Fibroblast of mammary gland (primary cell): Measurements from ENCODE around the gene CCDC50.

Experiments
- DNase-seq: peaks from one replicate; pipeline ENCODE4 v3.0.0-alpha.2; 2010; ENCODE audit warnings: low read depth
- H3K4me3 ChIP-seq: 2 replicates; pipeline ENCODE4 v1.5.1; 2011; ENCODE audit warnings: low read depth, mild to moderate bottlenecking, low read length, moderate library complexity; ENCODE audit not compliant: control insufficient read depth
- TF ChIP-seq, protein P1 (sequence below): conservative IDR thresholded peaks from 2 replicates; pipeline ENCODE4 v1.5.1; 2011; ENCODE audit warnings: low read depth, low read length, inconsistent platforms; ENCODE audit not compliant: control insufficient read depth, insufficient read depth

Gene CCDC50

DNA sequence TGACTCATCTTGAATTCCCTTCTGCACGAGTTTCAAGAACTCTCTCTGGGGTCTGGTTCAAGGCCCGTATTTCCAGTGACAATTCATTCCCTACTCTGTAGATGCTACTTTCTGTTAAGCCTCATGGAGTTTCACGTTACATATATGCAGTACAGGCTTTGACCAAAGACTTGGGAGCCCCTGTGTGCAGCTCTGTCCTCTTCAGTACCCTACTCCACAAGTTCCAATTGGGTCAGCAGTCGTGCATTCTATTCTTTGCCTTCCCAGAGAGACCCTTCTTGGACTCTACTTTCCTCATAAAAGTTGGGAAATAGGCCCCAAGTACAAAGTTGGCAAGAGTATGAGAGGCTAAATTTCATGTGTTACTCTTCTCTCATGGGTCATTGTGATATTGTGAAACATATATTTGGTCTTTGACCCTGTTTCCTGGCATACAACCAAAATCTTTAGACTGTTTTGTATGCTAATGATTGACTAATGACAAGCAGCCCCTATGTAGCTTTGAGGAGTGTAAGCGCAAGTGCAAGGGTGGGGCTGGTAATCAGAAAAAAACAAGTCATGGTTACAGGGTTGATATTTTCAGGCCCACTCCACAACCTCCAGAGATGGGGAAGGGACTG is 15.0 kb upstream of the CCDC50 start:
- TF ChIP-seq, protein P1, sequence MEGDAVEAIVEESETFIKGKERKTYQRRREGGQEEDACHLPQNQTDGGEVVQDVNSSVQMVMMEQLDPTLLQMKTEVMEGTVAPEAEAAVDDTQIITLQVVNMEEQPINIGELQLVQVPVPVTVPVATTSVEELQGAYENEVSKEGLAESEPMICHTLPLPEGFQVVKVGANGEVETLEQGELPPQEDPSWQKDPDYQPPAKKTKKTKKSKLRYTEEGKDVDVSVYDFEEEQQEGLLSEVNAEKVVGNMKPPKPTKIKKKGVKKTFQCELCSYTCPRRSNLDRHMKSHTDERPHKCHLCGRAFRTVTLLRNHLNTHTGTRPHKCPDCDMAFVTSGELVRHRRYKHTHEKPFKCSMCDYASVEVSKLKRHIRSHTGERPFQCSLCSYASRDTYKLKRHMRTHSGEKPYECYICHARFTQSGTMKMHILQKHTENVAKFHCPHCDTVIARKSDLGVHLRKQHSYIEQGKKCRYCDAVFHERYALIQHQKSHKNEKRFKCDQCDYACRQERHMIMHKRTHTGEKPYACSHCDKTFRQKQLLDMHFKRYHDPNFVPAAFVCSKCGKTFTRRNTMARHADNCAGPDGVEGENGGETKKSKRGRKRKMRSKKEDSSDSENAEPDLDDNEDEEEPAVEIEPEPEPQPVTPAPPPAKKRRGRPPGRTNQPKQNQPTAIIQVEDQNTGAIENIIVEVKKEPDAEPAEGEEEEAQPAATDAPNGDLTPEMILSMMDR = no peak
- DNase-seq = no peak
- no peak overlapping the region for H3K4me3 ChIP-seq

DNA sequence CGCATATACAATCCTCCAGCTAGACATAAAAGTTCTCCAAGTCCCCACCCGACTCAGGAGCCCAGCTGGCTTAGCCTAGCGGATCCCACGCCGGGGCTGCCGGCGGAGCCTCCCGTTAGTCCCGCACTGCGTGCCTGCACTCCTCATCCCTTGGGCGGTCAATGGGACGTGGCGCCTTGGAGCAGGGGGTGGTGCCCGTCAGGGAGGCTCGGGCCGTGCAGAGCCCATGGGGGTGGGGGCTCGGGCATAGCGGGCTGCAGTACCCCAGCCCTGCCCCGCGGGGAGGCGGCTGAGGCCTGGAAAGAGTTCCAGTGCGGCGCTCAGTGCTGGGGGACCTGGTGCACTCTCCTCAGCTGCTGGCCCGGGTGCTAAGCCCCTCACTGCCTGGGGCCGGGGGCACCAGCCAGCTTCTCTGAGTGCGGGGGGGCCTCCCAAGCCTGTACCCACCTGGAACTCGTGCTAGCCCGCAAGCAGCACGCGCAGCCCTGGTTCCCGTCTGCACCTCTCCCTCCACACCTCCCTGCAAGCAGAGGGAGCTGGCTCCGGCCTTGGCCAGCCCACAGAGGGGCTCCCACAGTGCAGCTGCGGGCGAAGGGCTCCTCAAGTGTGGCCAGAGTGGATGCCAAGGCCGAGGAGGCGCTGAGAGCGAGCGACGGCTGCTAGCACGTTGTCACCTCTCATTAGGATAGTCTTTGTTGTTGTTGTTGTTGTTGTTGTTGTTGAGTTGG is 12.2 kb upstream of the CCDC50 start:
- no peak for DNase-seq
- TF ChIP-seq, protein P1 = no peak
- no peak overlapping the region for H3K4me3 ChIP-seq

DNA sequence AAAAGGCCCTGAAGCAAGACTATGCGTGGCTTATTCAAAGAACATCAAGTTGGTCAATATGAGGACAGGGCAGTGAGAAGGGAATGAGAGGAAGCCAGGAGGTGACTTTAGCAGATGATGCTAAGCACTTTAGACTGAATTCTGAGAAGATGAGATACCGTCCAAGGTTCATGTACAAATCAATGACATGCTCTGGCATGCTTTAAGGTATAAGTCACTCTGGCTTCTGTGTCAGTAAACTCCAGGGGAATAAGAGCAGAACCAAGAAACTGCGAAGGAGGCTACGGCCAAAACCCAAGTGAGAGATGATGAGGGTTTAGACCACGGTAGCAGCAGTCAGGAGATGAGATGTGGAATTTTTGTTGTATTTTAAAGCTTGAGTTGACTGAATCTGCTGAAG is 8.9 kb upstream of the CCDC50 start:
- TF ChIP-seq, protein P1 = no peak
- no peak overlapping the region for H3K4me3 ChIP-seq
- DNase-seq = no peak

DNA sequence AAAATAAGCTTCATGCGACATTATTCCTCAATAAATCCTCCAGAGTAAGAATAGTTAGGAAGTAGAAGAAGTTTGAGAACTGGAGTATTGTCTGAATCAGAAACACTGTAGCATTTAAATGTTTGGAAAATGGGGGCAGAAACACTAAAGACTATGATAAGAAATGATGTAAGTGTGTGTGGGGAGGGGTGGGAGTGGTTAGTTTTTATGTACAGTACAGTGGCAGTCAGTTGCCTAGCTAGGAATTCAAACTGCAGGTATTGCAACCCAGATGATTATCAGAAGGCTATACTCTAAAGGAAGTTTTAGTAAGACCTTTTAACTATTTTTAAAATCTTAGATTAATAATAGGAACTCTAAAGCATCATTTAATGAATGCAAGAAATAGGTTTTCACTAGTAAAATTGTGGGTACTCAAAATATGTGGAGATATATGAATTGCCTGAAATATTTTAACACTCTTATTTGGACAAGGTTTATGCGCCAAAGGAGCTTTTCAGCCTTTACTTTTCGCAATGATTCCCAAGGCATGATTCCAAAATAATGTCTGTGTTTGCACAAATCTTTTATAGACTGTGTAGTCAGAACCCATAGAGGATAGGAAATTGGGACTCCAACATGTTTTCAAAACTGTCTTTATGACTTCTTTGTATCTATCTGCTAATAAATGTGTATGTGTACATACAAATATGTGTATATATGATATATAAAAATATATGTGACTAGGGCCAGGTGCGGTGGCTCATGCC is 8.0 kb upstream of the CCDC50 start:
- DNase-seq = no peak
- no peak overlapping the region for H3K4me3 ChIP-seq
- TF ChIP-seq, protein P1 = no peak

DNA sequence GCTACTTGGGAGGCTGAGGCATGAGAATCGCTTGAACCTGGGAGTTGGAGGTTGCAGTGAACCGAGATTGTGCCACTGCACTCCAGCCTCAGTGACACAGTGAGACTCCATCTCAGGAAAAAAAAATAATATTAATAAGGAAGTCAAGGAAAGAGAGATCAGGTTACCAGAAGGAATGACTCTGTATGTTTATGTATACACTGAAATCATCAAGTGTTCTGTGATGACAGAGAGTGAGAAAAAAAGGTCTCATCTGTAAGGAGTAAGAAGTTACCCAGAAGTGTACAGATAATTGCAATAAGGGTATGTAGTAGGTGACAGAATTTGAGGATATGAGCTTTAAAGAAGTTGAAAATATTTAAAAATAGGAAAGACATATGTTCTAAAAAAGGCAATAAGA is 4.3 kb upstream of the CCDC50 start:
- H3K4me3 ChIP-seq = no peak overlapping the region
- TF ChIP-seq, protein P1 = no peak
- no peak for DNase-seq

DNA sequence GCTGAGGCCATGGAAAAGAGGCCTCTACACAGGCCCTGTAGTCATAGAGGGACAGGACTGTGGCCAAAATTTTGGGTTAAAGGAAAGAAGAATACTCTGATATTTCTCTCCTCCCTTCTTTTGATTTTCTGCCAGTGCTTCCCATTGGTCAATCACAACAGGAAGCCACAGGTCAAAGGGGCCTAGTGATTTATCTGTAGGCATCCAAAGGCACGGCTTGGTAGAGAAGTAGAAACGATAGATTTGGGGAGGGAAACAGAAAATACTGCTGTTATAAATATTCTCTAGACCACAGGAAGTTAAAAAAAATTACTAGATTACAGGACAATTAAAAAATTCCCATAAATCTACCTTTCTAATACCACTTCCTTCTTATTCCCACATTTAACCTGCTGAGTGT is 1.7 kb upstream of the CCDC50 start:
- no peak overlapping the region for H3K4me3 ChIP-seq
- TF ChIP-seq, protein P1 = no peak
- DNase-seq = no peak
